ENCODE measurements around the gene NOP56.

DNA sequence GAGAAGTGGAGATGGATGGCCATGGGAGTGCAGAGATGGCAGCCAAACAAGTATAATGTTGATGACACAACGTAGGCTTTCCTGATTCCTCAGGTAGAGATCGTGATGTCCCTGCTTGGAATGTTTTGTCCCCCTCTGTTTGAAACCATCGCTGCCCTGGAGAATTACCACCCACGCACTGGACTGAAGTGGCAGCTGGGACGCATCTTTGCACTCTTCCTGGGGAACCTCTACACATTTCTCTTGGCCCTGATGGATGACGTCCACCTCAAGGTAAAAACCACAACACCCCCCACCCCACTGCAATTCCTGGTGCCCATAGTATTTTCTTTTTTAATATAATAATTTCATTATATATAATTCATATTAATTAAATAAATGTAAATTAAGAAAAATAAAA is 42.1 kb upstream of the NOP56 start:
- TF ChIP-seq MAFK (IDR thresholded peaks at IDR 0.05; ENCODE audit: low read depth, low read length) (no peak), RAD21 (IDR thresholded peaks at IDR 0.05; ENCODE audit: low read length) (no peak), RCOR1 (IDR thresholded peaks at IDR 0.05; ENCODE audit: insufficient replicate concordance, low read length) (no peak), BHLHE40 (IDR thresholded peaks at IDR 0.05; ENCODE audit: low read depth, low read length) (no peak), POLR2A (IDR thresholded peaks at IDR 0.05; ENCODE audit: low read depth, low read length) (no peak), CHD1 (IDR thresholded peaks at IDR 0.05; ENCODE audit: low read depth, low read length) (no peak), SMC3 (IDR thresholded peaks at IDR 0.05; ENCODE audit: low read depth, low read length) (no peak)
- TF ChIP-seq, protein P1, sequence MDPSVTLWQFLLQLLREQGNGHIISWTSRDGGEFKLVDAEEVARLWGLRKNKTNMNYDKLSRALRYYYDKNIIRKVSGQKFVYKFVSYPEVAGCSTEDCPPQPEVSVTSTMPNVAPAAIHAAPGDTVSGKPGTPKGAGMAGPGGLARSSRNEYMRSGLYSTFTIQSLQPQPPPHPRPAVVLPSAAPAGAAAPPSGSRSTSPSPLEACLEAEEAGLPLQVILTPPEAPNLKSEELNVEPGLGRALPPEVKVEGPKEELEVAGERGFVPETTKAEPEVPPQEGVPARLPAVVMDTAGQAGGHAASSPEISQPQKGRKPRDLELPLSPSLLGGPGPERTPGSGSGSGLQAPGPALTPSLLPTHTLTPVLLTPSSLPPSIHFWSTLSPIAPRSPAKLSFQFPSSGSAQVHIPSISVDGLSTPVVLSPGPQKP (IDR thresholded peaks at IDR 0.05; ENCODE audit: borderline replicate concordance, low read depth, low read length): no peak
- TF ChIP-seq, protein P2, sequence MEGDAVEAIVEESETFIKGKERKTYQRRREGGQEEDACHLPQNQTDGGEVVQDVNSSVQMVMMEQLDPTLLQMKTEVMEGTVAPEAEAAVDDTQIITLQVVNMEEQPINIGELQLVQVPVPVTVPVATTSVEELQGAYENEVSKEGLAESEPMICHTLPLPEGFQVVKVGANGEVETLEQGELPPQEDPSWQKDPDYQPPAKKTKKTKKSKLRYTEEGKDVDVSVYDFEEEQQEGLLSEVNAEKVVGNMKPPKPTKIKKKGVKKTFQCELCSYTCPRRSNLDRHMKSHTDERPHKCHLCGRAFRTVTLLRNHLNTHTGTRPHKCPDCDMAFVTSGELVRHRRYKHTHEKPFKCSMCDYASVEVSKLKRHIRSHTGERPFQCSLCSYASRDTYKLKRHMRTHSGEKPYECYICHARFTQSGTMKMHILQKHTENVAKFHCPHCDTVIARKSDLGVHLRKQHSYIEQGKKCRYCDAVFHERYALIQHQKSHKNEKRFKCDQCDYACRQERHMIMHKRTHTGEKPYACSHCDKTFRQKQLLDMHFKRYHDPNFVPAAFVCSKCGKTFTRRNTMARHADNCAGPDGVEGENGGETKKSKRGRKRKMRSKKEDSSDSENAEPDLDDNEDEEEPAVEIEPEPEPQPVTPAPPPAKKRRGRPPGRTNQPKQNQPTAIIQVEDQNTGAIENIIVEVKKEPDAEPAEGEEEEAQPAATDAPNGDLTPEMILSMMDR (conservative IDR thresholded peaks at IDR 0.05; ENCODE audit: low read depth, low read length): no peak
- TF ChIP-seq, protein P3, sequence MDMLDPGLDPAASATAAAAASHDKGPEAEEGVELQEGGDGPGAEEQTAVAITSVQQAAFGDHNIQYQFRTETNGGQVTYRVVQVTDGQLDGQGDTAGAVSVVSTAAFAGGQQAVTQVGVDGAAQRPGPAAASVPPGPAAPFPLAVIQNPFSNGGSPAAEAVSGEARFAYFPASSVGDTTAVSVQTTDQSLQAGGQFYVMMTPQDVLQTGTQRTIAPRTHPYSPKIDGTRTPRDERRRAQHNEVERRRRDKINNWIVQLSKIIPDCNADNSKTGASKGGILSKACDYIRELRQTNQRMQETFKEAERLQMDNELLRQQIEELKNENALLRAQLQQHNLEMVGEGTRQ (IDR thresholded peaks at IDR 0.05; ENCODE audit: low read depth, low read length): no peak
